Mesenchymal stem cell (in vitro differentiated cells and primary cell): Measurements from ENCODE around the gene SMAGP.
A peak's percentile ranks its signal among the peaks of the same experiment; 100 is the strongest.

Experiments
- DNase-seq: peaks from one replicate; pipeline ENCODE4 v3.0.0-alpha.2; 2013
- H2AFZ ChIP-seq: one replicate; pipeline ENCODE4 v1.6.1; 2013; ENCODE audit warnings: low read depth, mild to moderate bottlenecking, control low read depth, inconsistent platforms, low read length, moderate library complexity
- H2AK5ac ChIP-seq: 2 replicates; pipeline ENCODE4 v1.6.1; 2013; ENCODE audit warnings: low read length, moderate library complexity, mild to moderate bottlenecking, inconsistent platforms; ENCODE audit not compliant: severe bottlenecking
- H2BK120ac ChIP-seq: one replicate; pipeline ENCODE4 v1.6.1; 2013; ENCODE audit warnings: low read depth, mild to moderate bottlenecking, inconsistent platforms, low read length, moderate library complexity
- H2BK12ac ChIP-seq, 2 experiments: one replicate each; pipeline ENCODE4 v1.6.1; 2013; ENCODE audit warnings: inconsistent platforms in 2 of 2, low read length in 2 of 2, mild to moderate bottlenecking in 2 of 2, moderate library complexity in 2 of 2, control low read depth in 1 of 2
- H2BK15ac ChIP-seq: one replicate; pipeline ENCODE4 v1.6.1; 2013; ENCODE audit warnings: mild to moderate bottlenecking, low read depth, inconsistent platforms; ENCODE audit not compliant: poor library complexity, severe bottlenecking
- H2BK5ac ChIP-seq: 2 replicates; pipeline ENCODE4 v1.6.1; 2013; ENCODE audit warnings: low read depth, mild to moderate bottlenecking, low read length, control low read depth, inconsistent platforms; ENCODE audit not compliant: poor library complexity, severe bottlenecking
- H3K14ac ChIP-seq, 2 experiments: one replicate each; pipeline ENCODE4 v1.6.1; 2013; ENCODE audit warnings: inconsistent platforms in 2 of 2, low read length in 2 of 2, control low read depth in 1 of 2, mild to moderate bottlenecking in 1 of 2, moderate library complexity in 1 of 2
- H3K18ac ChIP-seq, 2 experiments: one replicate each; pipeline ENCODE4 v1.6.1; 2013; ENCODE audit warnings: inconsistent platforms in 2 of 2, low read length in 2 of 2, control low read depth in 1 of 2, low read depth in 1 of 2, mild to moderate bottlenecking in 1 of 2
- H3K23ac ChIP-seq, 2 experiments: one replicate each; pipeline ENCODE4 v1.6.1; 2013; ENCODE audit warnings: inconsistent platforms in 2 of 2, low read length in 2 of 2, mild to moderate bottlenecking in 2 of 2, moderate library complexity in 2 of 2, control low read depth in 1 of 2
- H3K27ac ChIP-seq: 2 replicates; pipeline ENCODE4 v1.5.1; 2013; ENCODE audit warnings: mild to moderate bottlenecking, moderate library complexity, low read length, control low read depth, inconsistent platforms; ENCODE audit not compliant: poor library complexity, severe bottlenecking
- H3K27me3 ChIP-seq, 2 experiments: 2 replicates each; pipeline versions ENCODE4 v1.6.1 to v1.7.0; 2013; ENCODE audit warnings: low read length in 2 of 2, mild to moderate bottlenecking in 2 of 2, moderate library complexity in 2 of 2, control low read depth in 1 of 2, inconsistent platforms in 1 of 2; ENCODE audit not compliant: control insufficient read depth in 1 of 2, insufficient read depth in 1 of 2
- H3K36me3 ChIP-seq, 2 experiments: 2 replicates each; pipeline versions ENCODE4 v1.6.1 to v1.7.0; 2013; ENCODE audit warnings: low read length in 2 of 2, control low read depth in 1 of 2, inconsistent platforms in 1 of 2, low read depth in 1 of 2, mild to moderate bottlenecking in 1 of 2; ENCODE audit not compliant: insufficient read depth in 2 of 2, control insufficient read depth in 1 of 2
- H3K4ac ChIP-seq, 2 experiments: one replicate each; pipeline ENCODE4 v1.6.1; 2013; ENCODE audit warnings: inconsistent platforms in 2 of 2, low read length in 2 of 2, mild to moderate bottlenecking in 2 of 2, moderate library complexity in 2 of 2, control low read depth in 1 of 2, low read depth in 1 of 2
- H3K4me1 ChIP-seq: 2 replicates; pipeline ENCODE4 v1.6.1; 2013; ENCODE audit warnings: low read depth, low read length, control low read depth; ENCODE audit not compliant: control insufficient read depth, insufficient read depth
- H3K4me2 ChIP-seq: 2 replicates; pipeline ENCODE4 v1.6.1; 2013; ENCODE audit warnings: low read length, mild to moderate bottlenecking, inconsistent platforms; ENCODE audit not compliant: poor library complexity, severe bottlenecking
- H3K4me3 ChIP-seq, 2 experiments: 2 replicates each; pipeline versions ENCODE4 v1.5.1 to v1.7.0; 2013; ENCODE audit warnings: low read length in 2 of 2, mild to moderate bottlenecking in 2 of 2, control low read depth in 1 of 2, low read depth in 1 of 2; ENCODE audit not compliant: insufficient read depth in 1 of 2
- H3K79me1 ChIP-seq: replicated peaks from 2 replicates; pipeline ENCODE4 v1.6.1; 2013; ENCODE audit warnings: mild to moderate bottlenecking, control low read depth, low read length, inconsistent platforms; ENCODE audit not compliant: poor library complexity, severe bottlenecking
- H3K9ac ChIP-seq: 2 replicates; pipeline ENCODE4 v1.7.0; 2013; ENCODE audit warnings: mild to moderate bottlenecking, low read length, moderate library complexity
- H3K9me3 ChIP-seq: 2 replicates; pipeline ENCODE4 v1.7.0; 2013; ENCODE audit warnings: mild to moderate bottlenecking, low read length; ENCODE audit not compliant: control insufficient read depth
- H4K8ac ChIP-seq: one replicate; pipeline ENCODE4 v1.6.1; 2013; ENCODE audit warnings: inconsistent platforms, mild to moderate bottlenecking, low read length, moderate library complexity
- H4K91ac ChIP-seq: one replicate; pipeline ENCODE4 v1.6.1; 2013; ENCODE audit warnings: mild to moderate bottlenecking, low read length, inconsistent platforms
- WGBS: methylation state at CpG from one replicate; pipeline ENCODE4 v1.1.7; 2013; ENCODE audit warnings: mixed read lengths; 5-methylcytosine and 5-hydroxymethylcytosine counted together

The SMAGP gene

GRCh38 chr12:51217133-51217967, 52.9 kb downstream of the SMAGP start:
- Histone ChIP-seq H3K27me3 (no peaks in the 10 kb centered on the region), H2BK120ac (peak overlapping the region; percentile 98), H3K9ac (peak overlapping the region; percentile 95), H3K4me3 (peak overlapping the region; percentile 77 to 92), H2AK5ac (no peak overlapping the region), H2BK5ac (peak overlapping the region; percentile 51), H4K8ac (peak overlapping the region; percentile 75), H3K14ac (peak overlapping the region; percentile 56 to 92), H3K79me1 (no peaks in the 10 kb centered on the region), H3K27ac (no peak overlapping the region), H2AFZ (peak overlapping the region; percentile 51), H2BK15ac (peak overlapping the region; percentile 53), H3K4me2 (peak overlapping the region; percentile 72), H3K18ac (peak overlapping the region; percentile 82 to 86), H2BK12ac (peak overlapping the region in 1 of 2 experiments; percentile 71), H3K4ac (peak overlapping the region; percentile 3 to 94), H3K4me1 (peaks cover 7% of the 10 kb centered on the region), H3K9me3 (no peaks in the 10 kb centered on the region), H3K36me3 (no peaks in the 10 kb centered on the region), H3K23ac (peak overlapping the region in 1 of 2 experiments; percentile 59), H4K91ac (peak overlapping the region; percentile 68)
- WGBS, result 3% methylated on average over 39 of the region's 81 CpGs
- DNase-seq, result peak; percentile 44

DNA sequence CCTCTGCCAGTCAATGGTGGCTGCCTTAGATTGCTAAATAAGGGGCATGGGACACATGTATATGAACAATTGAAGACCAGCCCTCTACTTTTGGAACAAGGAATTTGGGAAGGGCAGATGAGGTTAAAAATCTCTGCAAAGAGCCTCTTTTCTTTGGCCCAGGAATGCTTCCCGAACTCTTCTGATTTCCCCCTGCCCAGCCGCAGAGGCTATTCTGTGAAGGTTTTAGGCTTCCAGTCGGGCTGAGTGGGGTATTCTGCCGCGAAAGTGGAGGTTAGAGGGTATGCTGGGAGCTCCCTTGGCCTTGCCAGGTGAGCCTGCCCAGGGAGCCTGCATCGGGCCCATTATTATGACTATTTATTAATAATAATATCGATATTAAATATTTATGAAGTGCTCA, 53.6 kb downstream of the SMAGP start:
- H2BK12ac ChIP-seq, result no peak overlapping the region
- H3K4me2 ChIP-seq, result peak overlapping the region; percentile 72
- H3K27ac ChIP-seq, result no peak overlapping the region
- H3K4me3 ChIP-seq, result peak overlapping the region in 1 of 2 experiments; percentile 78
- peaks cover 7% of the 10 kb centered on the region for H3K4me1 ChIP-seq
- H3K79me1 ChIP-seq, result no peaks in the 10 kb centered on the region
- no peak overlapping the region for H4K8ac ChIP-seq
- no peak overlapping the region for H4K91ac ChIP-seq
- H3K4ac ChIP-seq, result peak overlapping the region in 1 of 2 experiments; percentile 37
- H3K36me3 ChIP-seq, result no peaks in the 10 kb centered on the region
- H3K9ac ChIP-seq, result peak overlapping the region; percentile 87
- DNase-seq, result no peak
- peak overlapping the region in 1 of 2 experiments; percentile 21 for H3K18ac ChIP-seq
- no peak overlapping the region for H2BK120ac ChIP-seq
- no peaks in the 10 kb centered on the region for H3K9me3 ChIP-seq
- no peak overlapping the region for H2AFZ ChIP-seq
- H3K23ac ChIP-seq, result no peak overlapping the region
- no peak overlapping the region for H3K14ac ChIP-seq
- 72% methylated on average over 3 of the region's 7 CpGs for WGBS
- H2BK15ac ChIP-seq, result no peak overlapping the region
- H2AK5ac ChIP-seq, result no peak overlapping the region
- H2BK5ac ChIP-seq, result no peak overlapping the region
- H3K27me3 ChIP-seq, result no peaks in the 10 kb centered on the region

- no peak overlapping the region for H3K23ac ChIP-seq
- H3K14ac ChIP-seq, result no peak overlapping the region
- H4K91ac ChIP-seq, result no peak overlapping the region
- no peak overlapping the region for H2AFZ ChIP-seq
- no peak overlapping the region for H3K27ac ChIP-seq
- no peak overlapping the region for H2BK120ac ChIP-seq
- 96% methylated on average over 5 of the region's 5 CpGs for WGBS
- no peak overlapping the region for H2BK12ac ChIP-seq
- peaks cover 7% of the 10 kb centered on the region for H3K4me1 ChIP-seq
- no peak overlapping the region for H2BK15ac ChIP-seq
- no peak overlapping the region for H2AK5ac ChIP-seq
- no peak overlapping the region for H3K4ac ChIP-seq
- no peaks in the 10 kb centered on the region for H3K9me3 ChIP-seq
- H3K18ac ChIP-seq, result no peak overlapping the region
- no peaks in the 10 kb centered on the region for H3K79me1 ChIP-seq
- H3K4me2 ChIP-seq, result no peak overlapping the region
- peaks cover 2 to 4% of the 10 kb centered on the region in 2 experiments for H3K36me3 ChIP-seq
- no peak overlapping the region for H3K9ac ChIP-seq
- DNase-seq, result no peak
- H3K4me3 ChIP-seq, result no peak overlapping the region
- H4K8ac ChIP-seq, result no peak overlapping the region
- H3K27me3 ChIP-seq, result no peaks in the 10 kb centered on the region
- H2BK5ac ChIP-seq, result no peak overlapping the region
Measured at GRCh38 chr12:51214895-51215294, 55.3 kb downstream of the SMAGP start.

DNA sequence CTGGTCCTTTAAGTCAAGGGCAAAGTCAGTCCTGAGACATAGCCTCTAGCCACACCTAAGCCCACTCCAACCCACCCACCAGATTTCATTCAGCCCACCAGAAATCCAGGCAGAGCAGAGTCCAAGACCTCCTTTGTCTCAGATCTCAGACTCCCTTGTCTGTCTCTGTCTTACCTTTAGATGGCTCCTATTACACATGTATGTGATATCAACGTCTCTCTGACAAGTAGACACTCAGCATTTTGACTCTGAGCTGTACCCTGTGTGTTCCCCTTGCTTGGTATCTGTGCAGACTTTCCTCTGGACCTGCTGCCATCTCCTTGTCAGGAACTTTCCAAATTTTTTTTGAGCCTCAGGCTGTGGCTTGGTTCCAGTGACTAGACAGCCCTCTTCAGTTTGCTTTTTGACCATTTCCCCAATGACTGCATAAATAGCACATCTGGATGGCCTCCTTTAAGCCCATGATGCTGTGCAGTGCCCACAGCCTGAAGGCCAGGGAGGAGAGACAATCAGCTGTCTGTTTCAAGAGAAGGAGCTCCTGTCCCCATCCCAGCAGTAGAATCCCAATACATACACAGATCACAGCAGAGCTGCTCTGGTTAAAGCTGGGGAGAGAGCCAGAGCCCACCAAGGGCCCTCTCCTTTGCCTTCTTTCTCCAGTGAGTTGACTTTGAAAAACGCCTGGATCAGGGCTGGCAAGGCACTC, 59.4 kb downstream of the SMAGP start:
- 86% methylated on average over 2 of the region's 2 CpGs for WGBS
- no peak overlapping the region for H3K18ac ChIP-seq
- H3K27ac ChIP-seq, result no peak overlapping the region
- no peak overlapping the region for H3K4ac ChIP-seq
- H4K91ac ChIP-seq, result no peak overlapping the region
- H2BK12ac ChIP-seq, result no peak overlapping the region
- H3K79me1 ChIP-seq, result no peaks in the 10 kb centered on the region
- no peak overlapping the region for H4K8ac ChIP-seq
- H2BK5ac ChIP-seq, result no peak overlapping the region
- no peak overlapping the region for H2AK5ac ChIP-seq
- peaks cover 5 to 10% of the 10 kb centered on the region in 2 experiments for H3K36me3 ChIP-seq
- no peak overlapping the region for H3K23ac ChIP-seq
- H3K9me3 ChIP-seq, result no peaks in the 10 kb centered on the region
- H3K4me1 ChIP-seq, result no peaks in the 10 kb centered on the region
- H2AFZ ChIP-seq, result no peak overlapping the region
- H2BK120ac ChIP-seq, result no peak overlapping the region
- H3K9ac ChIP-seq, result no peak overlapping the region
- no peaks in the 10 kb centered on the region for H3K27me3 ChIP-seq
- DNase-seq, result no peak
- H2BK15ac ChIP-seq, result no peak overlapping the region
- H3K4me3 ChIP-seq, result no peak overlapping the region
- H3K4me2 ChIP-seq, result no peak overlapping the region
- H3K14ac ChIP-seq, result no peak overlapping the region
